IMR-90 (cell line): ENCODE results near the gene HMG20B. TPM values are rescaled to one million over a fixed set of nuclear protein-coding genes. Genes with fewer than 3 reads are reported as not detected.

Experiments
- ATAC-seq: fragments of 200-7000 bp; cut with Tn5 transposase; 2 replicates; pipeline ENCODE4 v1.9.1; 2020; ENCODE audit warnings: low read depth, mild to moderate bottlenecking, moderate library complexity
- BruUV-seq: library from RNA; stranded (reverse); fragments of 400-500 nt; replicated peaks from 2 replicates; lab custom pipeline; 2021; lab: Mats Ljungman, UMichigan
- CTCF ChIA-PET: fragments of 300-600 bp; formaldehyde crosslinking; extraction: SDS; loops from one replicate; lab custom pipeline; 2021; ENCODE audit warnings: antibody characterized with exemption; lab: Yijun Ruan, JAX
- POLR2A ChIA-PET: fragments of 300-600 bp; sonication (Branson Sonifier 250); formaldehyde crosslinking; loops from one replicate; lab custom pipeline; 2022; ENCODE audit warnings: antibody characterized with exemption; ENCODE audit not compliant: unreplicated experiment; lab: Charles Lee
- DNase-seq: peaks from one replicate; pipeline ENCODE4 v3.0.0; 2013
- H2AFZ ChIP-seq: replicated peaks from 2 replicates; pipeline ENCODE3; 2013; ENCODE audit warnings: low read length, mild to moderate bottlenecking; ENCODE audit not compliant: poor library complexity
- H2AK5ac ChIP-seq: 2 replicates; pipeline ENCODE4 v1.6.1; 2013; ENCODE audit warnings: low read depth, low read length, inconsistent platforms
- H2AK9ac ChIP-seq: replicated peaks from 2 replicates; pipeline ENCODE3; 2013; ENCODE audit warnings: mild to moderate bottlenecking, low read depth, low read length, moderate library complexity; ENCODE audit not compliant: poor library complexity
- H2BK120ac ChIP-seq: 2 replicates; pipeline ENCODE4 v1.6.1; 2013; ENCODE audit warnings: low read depth, low read length, inconsistent platforms
- H2BK15ac ChIP-seq: 3 replicates; pipeline ENCODE4 v1.6.1; 2013; ENCODE audit warnings: low read depth, low read length, inconsistent platforms
- H2BK20ac ChIP-seq: 2 replicates; pipeline ENCODE4 v1.6.1; 2013; ENCODE audit warnings: low read depth, mild to moderate bottlenecking, inconsistent platforms, low read length, moderate library complexity
- H2BK5ac ChIP-seq: 2 replicates; pipeline ENCODE4 v1.6.1; 2013; ENCODE audit warnings: mild to moderate bottlenecking, low read depth, low read length, inconsistent platforms; ENCODE audit not compliant: poor library complexity, severe bottlenecking
- H3K14ac ChIP-seq: replicated peaks from 2 replicates; pipeline ENCODE4 v1.6.1; 2013; ENCODE audit warnings: low read depth, low read length, inconsistent platforms
- H3K18ac ChIP-seq: 2 replicates; pipeline ENCODE4 v1.6.1; 2013; ENCODE audit warnings: low read depth, low read length, control low read depth
- H3K23ac ChIP-seq: 2 replicates; pipeline ENCODE4 v1.6.1; 2013; ENCODE audit warnings: low read depth, low read length, inconsistent platforms
- H3K27ac ChIP-seq: 2 replicates; pipeline ENCODE4 v1.5.1; 2013; ENCODE audit warnings: mild to moderate bottlenecking, control low read depth, low read length; ENCODE audit not compliant: insufficient read depth
- H3K27me3 ChIP-seq: 2 replicates; pipeline ENCODE4 v1.6.1; 2013; ENCODE audit warnings: low read length; ENCODE audit not compliant: control insufficient read depth, insufficient read depth
- H3K36me3 ChIP-seq: 2 replicates; pipeline ENCODE4 v1.6.1; 2013; ENCODE audit warnings: low read length, mixed read lengths; ENCODE audit not compliant: control insufficient read depth, insufficient read depth
- H3K4ac ChIP-seq: 2 replicates; pipeline ENCODE4 v1.6.1; 2013; ENCODE audit warnings: low read depth, low read length, inconsistent platforms
- H3K4me1 ChIP-seq: 2 replicates; pipeline ENCODE4 v1.6.1; 2013; ENCODE audit warnings: low read length, mixed read lengths; ENCODE audit not compliant: control insufficient read depth, insufficient read depth
- H3K4me2 ChIP-seq: 2 replicates; pipeline ENCODE4 v1.6.1; 2013; ENCODE audit warnings: low read depth, mild to moderate bottlenecking, control low read depth, low read length, moderate library complexity
- H3K4me3 ChIP-seq: 2 replicates; pipeline ENCODE4 v1.5.1; 2013; ENCODE audit warnings: low read depth, mild to moderate bottlenecking, control low read depth, low read length, moderate library complexity; ENCODE audit not compliant: insufficient read depth
- H3K56ac ChIP-seq: 2 replicates; pipeline ENCODE4 v1.6.1; 2013; ENCODE audit warnings: low read length, inconsistent platforms; ENCODE audit not compliant: insufficient read depth; ENCODE audit errors: extremely low read depth
- H3K79me1 ChIP-seq, 2 experiments: 2 replicates each; pipeline ENCODE4 v1.6.1; 2013; ENCODE audit warnings: low read length in 2 of 2, inconsistent platforms in 1 of 2, low read depth in 1 of 2
- H3K9ac ChIP-seq: 2 replicates; pipeline ENCODE4 v1.6.1; 2013; ENCODE audit warnings: low read depth, low read length, control low read depth
- H3K9me1 ChIP-seq: 2 replicates; pipeline ENCODE4 v1.6.1; 2013; ENCODE audit warnings: low read length, inconsistent platforms; ENCODE audit not compliant: insufficient read depth
- H3K9me3 ChIP-seq: 2 replicates; pipeline ENCODE4 v1.6.1; 2013; ENCODE audit warnings: low read length; ENCODE audit not compliant: control insufficient read depth, insufficient read depth
- H4K20me1 ChIP-seq: 2 replicates; pipeline ENCODE4 v1.6.1; 2013; ENCODE audit warnings: low read length, inconsistent platforms; ENCODE audit not compliant: insufficient read depth
- H4K5ac ChIP-seq: 2 replicates; pipeline ENCODE4 v1.6.1; 2013; ENCODE audit warnings: mild to moderate bottlenecking, low read depth, low read length, control low read depth
- H4K8ac ChIP-seq, 2 experiments: 2 replicates each; pipeline ENCODE4 v1.6.1; 2013; ENCODE audit warnings: low read depth in 2 of 2, low read length in 2 of 2, control low read depth in 1 of 2, inconsistent platforms in 1 of 2
- H4K91ac ChIP-seq: 2 replicates; pipeline ENCODE4 v1.6.1; 2013; ENCODE audit warnings: low read depth, low read length, inconsistent platforms; ENCODE audit not compliant: insufficient read depth
- BHLHE40 ChIP-seq: fragments of 150-350 bp; IDR thresholded peaks from 2 replicates; pipeline ENCODE4 v1.6.1; 2016; ENCODE audit warnings: mild to moderate bottlenecking, low read depth, low read length
- CEBPB ChIP-seq: IDR thresholded peaks from 2 replicates; pipeline ENCODE4 v1.6.1; 2012; ENCODE audit warnings: low read depth, low read length, improper control_type of control experiment
- CHD1 ChIP-seq: IDR thresholded peaks from 2 replicates; pipeline ENCODE4 v1.6.1; 2012; ENCODE audit warnings: low read depth, low read length, improper control_type of control experiment
- MAZ ChIP-seq: IDR thresholded peaks from 2 replicates; pipeline ENCODE4 v1.6.1; 2012; ENCODE audit warnings: low read depth, mild to moderate bottlenecking, low read length, improper control_type of control experiment, moderate library complexity, borderline replicate concordance
- MXI1 ChIP-seq: IDR thresholded peaks from 2 replicates; pipeline ENCODE4 v1.6.1; 2012; ENCODE audit warnings: low read depth, mild to moderate bottlenecking, low read length, moderate library complexity, borderline replicate concordance
- NFE2L2 ChIP-seq: fragments of 150-350 bp; IDR thresholded peaks from 2 replicates; pipeline ENCODE4 v1.6.1; 2016; ENCODE audit warnings: low read depth, mild to moderate bottlenecking, low read length
- POLR2A ChIP-seq: IDR thresholded peaks from 2 replicates; pipeline ENCODE4 v1.6.1; 2012; ENCODE audit warnings: mild to moderate bottlenecking, low read depth, low read length
- RAD21 ChIP-seq: IDR thresholded peaks from 2 replicates; pipeline ENCODE4 v1.6.1; 2012; ENCODE audit warnings: low read length, improper control_type of control experiment
- RCOR1 ChIP-seq: IDR thresholded peaks from 2 replicates; pipeline ENCODE4 v1.6.1; 2012; ENCODE audit warnings: mild to moderate bottlenecking, low read length, improper control_type of control experiment; ENCODE audit not compliant: insufficient replicate concordance
- RFX5 ChIP-seq: IDR thresholded peaks from 2 replicates; pipeline ENCODE4 v1.8.0; 2012; ENCODE audit warnings: low read depth, mild to moderate bottlenecking, low read length, moderate library complexity
- SMC3 ChIP-seq: fragments of 150-350 bp; IDR thresholded peaks from 2 replicates; pipeline ENCODE4 v1.6.1; 2016; ENCODE audit warnings: low read depth, mild to moderate bottlenecking, antibody characterized with exemption, low read length, moderate library complexity
- WGBS, 2 experiments: methylation state at CpG; one replicate each; pipeline versions ENCODE4 v1.1.5 to v1.1.7; 2013; ENCODE audit warnings: missing lambda C conversion rate in 2 of 2; ENCODE audit not compliant: insufficient read length in 1 of 2; ENCODE audit errors: extremely low coverage in 2 of 2; 5-methylcytosine and 5-hydroxymethylcytosine counted together
- dilution Hi-C: fragments of 300-500 bp; cut with HindIII; formaldehyde crosslinking; loops from one replicate; pipeline ENCODE4 v1.14.3; 2018; ENCODE audit warnings: low sequenced_read_pairs; ENCODE audit not compliant: unreplicated experiment
- in situ Hi-C: fragments of 300-500 bp; cut with MboI; formaldehyde crosslinking; loops from 3 replicates; pipeline ENCODE4 v1.14.3; 2019; ENCODE audit warnings: low sequenced_read_pairs, inconsistent platforms, mixed read lengths
- intact Hi-C: fragments of 100-400 bp; cut with micrococcal nuclease; formaldehyde crosslinking; loops from 2 replicates; pipeline ENCODE4 v1.10.0; 2022
- polyA plus RNA-seq, 3 experiments: library from polyadenylated mRNA; depleted of rRNA; stranded (reverse); fragments of >200 nt; gene quantifications; 2 replicates each; pipeline ENCODE4 v1.2.3, GENCODE V29; 2012; ENCODE audit warnings: low replicate concordance in 1 of 3
- total RNA-seq: library from RNA; depleted of rRNA; stranded (reverse); fragments of >200 nt; gene quantifications from 2 replicates; pipeline ENCODE4 v1.2.3, GENCODE V29; 2012

Gene HMG20B
- total and polyA plus RNA-seq, 2 of the 4 experiments (the other 2 are of a cell fraction) = 57.5 to 63.8 TPM

GRCh38 chr19:3611841-3612240, 39.1 kb downstream of the HMG20B start:
- no peak overlapping the region for H2BK15ac ChIP-seq
- H2BK20ac ChIP-seq = no peak overlapping the region
- peaks cover 0 to 8% of the 10 kb centered on the region in 2 experiments; a peak in 2 of 4 replicates for H3K79me1 ChIP-seq
- H4K20me1 ChIP-seq = no peaks in the 10 kb centered on the region
- H3K23ac ChIP-seq = no peak overlapping the region
- H3K36me3 ChIP-seq = peaks cover 30% of the 10 kb centered on the region
- H3K18ac ChIP-seq = no peak overlapping the region
- no peak overlapping the region for H2AFZ ChIP-seq
- no peak overlapping the region for H3K4me2 ChIP-seq
- H3K14ac ChIP-seq = no peak overlapping the region
- peaks cover 9% of the 10 kb centered on the region for H3K4me1 ChIP-seq
- no peak overlapping the region for H2AK5ac ChIP-seq
- no peak overlapping the region for H3K4me3 ChIP-seq
- H4K91ac ChIP-seq = no peak overlapping the region
- no TSS peak for BruUV-seq
- H2BK120ac ChIP-seq = no peak overlapping the region
- intact Hi-C loops = loop anchor here (10.0 kb wide), 1 partner anchor 287 kb away; no protein-coding TSS in a partner anchor
- ATAC-seq (no peak), DNase-seq (no peak)
- no peaks in the 10 kb centered on the region for H3K9me3 ChIP-seq
- H3K27me3 ChIP-seq = no peaks in the 10 kb centered on the region
- dilution Hi-C loops = no loop called here
- H4K8ac ChIP-seq = no peak overlapping the region
- WGBS, 2 experiments = 95% methylated on average over 23 of the region's 36 CpGs; no CpG with 5 or more reads in 1 of the 2 experiments
- H3K9ac ChIP-seq = no peak overlapping the region
- H3K4ac ChIP-seq = no peak overlapping the region
- no peak overlapping the region for H2AK9ac ChIP-seq
- no peak overlapping the region for H4K5ac ChIP-seq
- POLR2A ChIA-PET = no interaction called here
- H3K9me1 ChIP-seq = 0 out of 2 replicates have a peak, but pooled peaks cover 6% of the 10 kb centered on the region
- no peak overlapping the region for H3K56ac ChIP-seq
- H3K27ac ChIP-seq = no peak overlapping the region
- no peak for TF ChIP-seq RFX5
- no peak for TF ChIP-seq SMC3
- no peak for TF ChIP-seq CEBPB
- no peak for TF ChIP-seq RCOR1
- no peak for TF ChIP-seq POLR2A
- no peak for TF ChIP-seq NFE2L2
- no peak for TF ChIP-seq BHLHE40
- no peak for TF ChIP-seq CHD1
- no peak for TF ChIP-seq MAZ
- no peak for TF ChIP-seq MXI1
- TF ChIP-seq RAD21 = no peak
- CTCF ChIA-PET = no interaction called here
- in situ Hi-C loops = loop anchor here (25.0 kb wide), 1 partner anchor 300 kb away; no protein-coding TSS in a partner anchor
- no peak overlapping the region for H2BK5ac ChIP-seq
